Suprapubic skin (tissue), 4 donors: Measurements from ENCODE around the gene HLA-F. TPM values are rescaled to one million over a fixed set of nuclear protein-coding genes. Genes with fewer than 3 reads are reported as not detected.

Experiments
- DNase-seq, 2 donors: peaks; one replicate each; pipeline ENCODE4 v3.0.0-alpha.2; 2019; ENCODE audit warnings: low spot score in 2 of 2
- H3K27ac ChIP-seq: fragments of 200-600 bp; sonication (generic); one replicate; pipeline ENCODE4 v1.5.1; 2019
- H3K27me3 ChIP-seq: fragments of 200-600 bp; sonication (generic); one replicate; pipeline ENCODE4 v1.5.1; 2019
- H3K36me3 ChIP-seq: fragments of 200-600 bp; sonication (generic); one replicate; pipeline ENCODE4 v1.5.1; 2019
- H3K4me1 ChIP-seq: fragments of 200-600 bp; sonication (generic); one replicate; pipeline ENCODE4 v1.5.1; 2019
- H3K4me3 ChIP-seq: fragments of 200-600 bp; sonication (generic); one replicate; pipeline ENCODE4 v1.5.1; 2019; ENCODE audit warnings: mild to moderate bottlenecking
- H3K9me3 ChIP-seq: fragments of 200-600 bp; sonication (generic); one replicate; pipeline ENCODE4 v1.5.1; 2019
- EP300 ChIP-seq: sonication (generic); formaldehyde crosslinking; IDR thresholded peaks from one replicate; pipeline ENCODE4 v1.6.1; 2017; ENCODE audit warnings: antibody characterized with exemption
- POLR2A ChIP-seq, 2 donors: fragments of 450-650 bp; IDR thresholded peaks; one replicate each; pipeline ENCODE4 v1.6.1; 2017; ENCODE audit warnings: antibody characterized with exemption in 2 of 2, mild to moderate bottlenecking in 2 of 2, moderate library complexity in 2 of 2
- POLR2AphosphoS5 ChIP-seq, 3 donors: sonication (generic); formaldehyde crosslinking; IDR thresholded peaks; one replicate each; pipeline ENCODE4 v1.6.1; 2017; ENCODE audit warnings: antibody characterized with exemption in 3 of 3
- WGBS: methylation state at CpG from one replicate; pipeline ENCODE4 v1.1.5; 2018; 5-methylcytosine and 5-hydroxymethylcytosine counted together
- total RNA-seq, 4 donors: library from RNA; depleted of rRNA; stranded (reverse); fragments of >200 nt; gene quantifications; one replicate each; pipeline ENCODE4 v1.1.0, GENCODE V29; 2016
- TF ChIP-seq, protein P1 (sequence below), 2 donors: fragments of 200-600 bp in 1 of 2; fragments of 450-650 bp in 1 of 2; sonication (generic) in 1 of 2; IDR thresholded peaks; one replicate each; pipeline ENCODE4 v1.5.1; 2016 to 2019; ENCODE audit warnings: antibody characterized with exemption in 2 of 2, mild to moderate bottlenecking in 1 of 2, moderate library complexity in 1 of 2

The HLA-F gene
- total RNA-seq, 4 donors from 2014 or later: 25.6 to 162 (median 62.2) TPM

DNA sequence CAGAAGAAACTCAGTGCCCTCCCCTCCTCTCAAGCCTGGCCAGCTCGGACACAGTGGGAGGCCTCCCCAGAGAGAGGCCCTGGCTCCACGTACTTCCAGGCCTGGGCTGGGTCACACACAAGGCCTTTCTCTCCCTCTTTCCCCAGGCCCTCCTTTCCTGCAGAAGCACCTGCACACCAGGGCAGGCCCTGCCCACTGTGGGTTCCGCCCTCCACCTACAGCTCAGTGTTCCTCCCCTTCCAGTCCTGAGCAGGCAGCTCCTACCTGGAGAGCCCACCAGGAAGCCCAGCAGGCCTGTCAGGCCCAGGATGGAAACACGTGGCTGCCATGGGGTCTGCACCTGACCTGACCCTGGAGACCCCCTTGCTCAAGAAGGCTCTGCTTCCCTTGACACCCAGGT lies 18.9 kb downstream of the HLA-F start:
- 72% methylated on average over 3 of the region's 4 CpGs for WGBS
- no peak for DNase-seq

GRCh38 chr6:29743025-29743424 lies 19.8 kb downstream of the HLA-F start:
- H3K9me3 ChIP-seq: no peaks in the 10 kb centered on the region
- peaks cover 5% of the 10 kb centered on the region for H3K4me1 ChIP-seq
- no peak overlapping the region for H3K4me3 ChIP-seq
- H3K27ac ChIP-seq: no peak overlapping the region
- TF ChIP-seq POLR2AphosphoS5 (IDR thresholded peaks at IDR 0.05) (no peak), EP300 (no peak)
- 89% methylated on average over 1 of the region's 1 CpG for WGBS
- DNase-seq: no peak
- no peaks in the 10 kb centered on the region for H3K27me3 ChIP-seq
- no peaks in the 10 kb centered on the region for H3K36me3 ChIP-seq

More for the DNA sequence above, 18.9 kb downstream of the HLA-F start:
- Histone ChIP-seq H3K4me1 (no peaks in the 10 kb centered on the region), H3K36me3 (no peaks in the 10 kb centered on the region), H3K27ac (no peak overlapping the region), H3K27me3 (no peaks in the 10 kb centered on the region), H3K9me3 (no peaks in the 10 kb centered on the region), H3K4me3 (no peak overlapping the region)
- TF ChIP-seq EP300: no peak

DNA sequence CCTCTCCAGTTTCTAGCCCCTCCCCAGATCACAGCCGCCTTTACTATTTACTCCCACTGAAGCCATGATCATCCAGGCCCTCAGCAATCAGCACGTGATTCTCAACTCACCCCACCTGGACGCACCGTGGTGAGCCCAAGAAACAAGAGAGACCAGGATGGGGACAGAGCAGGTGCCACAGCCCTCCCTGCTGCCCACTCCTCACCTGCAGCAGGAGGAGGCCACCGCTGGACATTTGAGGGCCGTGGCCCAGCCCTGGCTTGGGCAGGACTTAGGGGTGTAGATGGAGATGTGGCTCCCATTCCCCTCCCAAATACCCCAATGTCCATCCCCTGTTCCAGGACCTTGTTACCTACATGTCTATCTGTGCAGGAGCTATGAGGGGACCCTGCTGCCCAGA lies 20.3 kb downstream of the HLA-F start:
- TF ChIP-seq, protein P1, sequence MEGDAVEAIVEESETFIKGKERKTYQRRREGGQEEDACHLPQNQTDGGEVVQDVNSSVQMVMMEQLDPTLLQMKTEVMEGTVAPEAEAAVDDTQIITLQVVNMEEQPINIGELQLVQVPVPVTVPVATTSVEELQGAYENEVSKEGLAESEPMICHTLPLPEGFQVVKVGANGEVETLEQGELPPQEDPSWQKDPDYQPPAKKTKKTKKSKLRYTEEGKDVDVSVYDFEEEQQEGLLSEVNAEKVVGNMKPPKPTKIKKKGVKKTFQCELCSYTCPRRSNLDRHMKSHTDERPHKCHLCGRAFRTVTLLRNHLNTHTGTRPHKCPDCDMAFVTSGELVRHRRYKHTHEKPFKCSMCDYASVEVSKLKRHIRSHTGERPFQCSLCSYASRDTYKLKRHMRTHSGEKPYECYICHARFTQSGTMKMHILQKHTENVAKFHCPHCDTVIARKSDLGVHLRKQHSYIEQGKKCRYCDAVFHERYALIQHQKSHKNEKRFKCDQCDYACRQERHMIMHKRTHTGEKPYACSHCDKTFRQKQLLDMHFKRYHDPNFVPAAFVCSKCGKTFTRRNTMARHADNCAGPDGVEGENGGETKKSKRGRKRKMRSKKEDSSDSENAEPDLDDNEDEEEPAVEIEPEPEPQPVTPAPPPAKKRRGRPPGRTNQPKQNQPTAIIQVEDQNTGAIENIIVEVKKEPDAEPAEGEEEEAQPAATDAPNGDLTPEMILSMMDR (IDR thresholded peaks at IDR 0.05): no peak
- TF ChIP-seq POLR2AphosphoS5 (IDR thresholded peaks at IDR 0.05) (no peak), POLR2A (IDR thresholded peaks at IDR 0.05) (no peak), EP300 (no peak)
- Histone ChIP-seq H3K27me3 (no peaks in the 10 kb centered on the region), H3K4me1 (peaks cover 9% of the 10 kb centered on the region), H3K4me3 (no peak overlapping the region), H3K36me3 (no peaks in the 10 kb centered on the region), H3K27ac (no peak overlapping the region), H3K9me3 (no peaks in the 10 kb centered on the region)
- no peak for DNase-seq
- WGBS: 96% methylated on average over 6 of the region's 6 CpGs

DNA sequence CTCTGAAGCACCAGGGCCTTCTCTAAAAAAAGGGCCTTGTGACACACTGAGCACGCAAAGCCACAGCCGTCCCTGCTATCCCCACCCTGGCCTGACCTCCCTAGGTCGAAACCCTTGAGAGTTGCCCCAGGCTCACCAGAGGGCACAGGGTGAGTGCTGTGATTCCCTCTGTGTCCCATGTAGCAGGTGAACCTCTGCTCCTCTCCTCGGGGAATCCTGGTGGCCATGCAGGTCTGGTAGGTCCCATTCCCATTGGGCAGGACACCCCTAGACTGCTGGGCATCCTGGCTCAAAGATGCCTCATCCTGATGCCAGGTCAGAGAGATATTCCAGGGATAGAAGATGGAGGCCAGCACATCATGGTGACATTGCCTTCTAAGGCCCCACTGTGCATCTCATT lies 20.9 kb downstream of the HLA-F start:
- Histone ChIP-seq H3K27ac (no peak overlapping the region), H3K36me3 (no peaks in the 10 kb centered on the region), H3K27me3 (no peaks in the 10 kb centered on the region), H3K9me3 (no peaks in the 10 kb centered on the region), H3K4me3 (no peak overlapping the region), H3K4me1 (peaks cover 10% of the 10 kb centered on the region)
- 89% methylated on average over 3 of the region's 4 CpGs for WGBS
- no peak for TF ChIP-seq POLR2AphosphoS5 (IDR thresholded peaks at IDR 0.05)
- no peak for DNase-seq

DNA sequence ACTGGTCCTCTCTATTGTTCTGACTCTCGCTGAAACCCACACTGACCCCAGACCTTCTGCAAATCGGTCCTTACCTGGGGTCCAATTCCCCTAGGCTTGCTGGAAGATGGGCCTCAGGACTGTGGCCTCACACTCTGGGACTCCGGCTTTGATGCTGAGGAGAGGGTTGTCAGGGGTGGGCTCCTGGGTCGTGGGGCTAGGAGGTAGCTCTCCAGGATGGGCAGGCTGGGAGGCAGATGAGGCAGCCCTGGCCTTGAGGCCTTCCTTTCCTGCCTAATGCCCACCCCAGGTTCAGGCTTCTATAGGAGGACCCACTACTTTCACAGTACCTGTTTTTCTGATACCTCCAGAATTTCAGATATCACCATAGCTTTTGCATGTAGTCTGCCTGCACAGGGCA lies 21.4 kb downstream of the HLA-F start:
- H3K4me1 ChIP-seq: peaks cover 14% of the 10 kb centered on the region
- H3K27me3 ChIP-seq: no peaks in the 10 kb centered on the region
- H3K27ac ChIP-seq: no peak overlapping the region
- no peaks in the 10 kb centered on the region for H3K9me3 ChIP-seq
- H3K36me3 ChIP-seq: no peaks in the 10 kb centered on the region
- no peak for DNase-seq
- 100% methylated on average over 2 of the region's 4 CpGs for WGBS
- TF ChIP-seq, protein P1 (IDR thresholded peaks at IDR 0.05): no peak
- no peak for TF ChIP-seq POLR2AphosphoS5 (IDR thresholded peaks at IDR 0.05)
- TF ChIP-seq EP300: no peak
- no peak for TF ChIP-seq POLR2A (IDR thresholded peaks at IDR 0.05)
- H3K4me3 ChIP-seq: no peak overlapping the region

DNA sequence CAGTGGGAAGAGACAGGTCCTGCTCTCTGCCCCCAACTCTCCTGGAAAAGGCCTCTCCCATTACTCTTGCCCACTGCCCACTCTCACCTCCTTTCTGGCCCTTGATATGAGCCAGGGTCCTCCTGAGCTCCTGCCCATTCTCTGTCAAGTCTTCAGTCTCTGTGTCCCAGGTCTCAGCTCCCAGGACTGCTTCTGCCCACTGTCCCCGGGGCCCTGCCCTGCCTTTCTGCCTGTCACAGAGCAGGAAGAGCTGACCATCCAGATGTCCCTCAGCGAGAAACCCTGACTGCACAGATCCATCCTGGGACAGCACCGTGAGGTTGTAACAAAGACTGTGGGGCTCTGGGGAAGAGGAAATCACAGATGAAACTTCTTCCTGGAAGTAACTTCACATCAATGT lies 22.2 kb downstream of the HLA-F start:
- WGBS: 67% methylated on average over 3 of the region's 3 CpGs
- TF ChIP-seq, protein P1 (IDR thresholded peaks at IDR 0.05): no peak
- no peak for TF ChIP-seq EP300
- TF ChIP-seq POLR2AphosphoS5 (IDR thresholded peaks at IDR 0.05): no peak
- no peak for TF ChIP-seq POLR2A (IDR thresholded peaks at IDR 0.05)

DNA sequence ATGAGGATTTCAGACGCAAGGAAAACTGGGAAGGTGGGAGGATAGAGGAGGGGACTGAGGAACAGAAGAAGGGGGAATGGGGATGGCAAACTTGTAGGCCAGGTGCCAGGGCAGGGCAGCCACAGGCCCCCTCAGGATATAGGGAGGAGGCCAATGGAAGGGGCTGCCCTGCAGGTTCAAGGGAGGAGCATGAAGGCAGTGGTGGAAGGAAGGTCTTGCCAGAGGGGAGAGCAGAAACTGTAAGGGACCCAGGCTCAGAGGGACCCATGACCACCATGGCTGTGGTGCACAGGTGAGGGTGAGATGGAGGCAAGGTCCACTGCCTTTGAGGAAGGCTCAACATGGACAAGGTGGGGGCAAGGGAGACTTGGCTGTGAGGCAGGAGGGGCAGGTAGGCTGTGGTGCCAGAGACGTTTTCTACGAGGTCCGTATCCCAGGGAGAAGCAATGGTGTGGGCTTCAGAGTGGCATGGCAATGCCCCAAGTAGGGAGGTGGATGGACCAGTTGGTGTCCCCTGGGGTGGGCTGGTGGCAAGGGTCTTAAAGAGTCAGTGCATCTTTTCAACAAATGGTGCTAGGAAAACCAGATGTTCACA lies 22.7 kb downstream of the HLA-F start:
- Histone ChIP-seq H3K27ac (no peak overlapping the region), H3K36me3 (no peaks in the 10 kb centered on the region), H3K9me3 (no peaks in the 10 kb centered on the region), H3K27me3 (no peaks in the 10 kb centered on the region), H3K4me3 (no peak overlapping the region), H3K4me1 (peaks cover 19% of the 10 kb centered on the region)
- no peak for TF ChIP-seq EP300
- TF ChIP-seq, protein P1 (IDR thresholded peaks at IDR 0.05): no peak
- no peak for TF ChIP-seq POLR2A (IDR thresholded peaks at IDR 0.05)
- no peak for TF ChIP-seq POLR2AphosphoS5 (IDR thresholded peaks at IDR 0.05)
- DNase-seq: peak in 1 of 2 donors; percentile 50
- 85% methylated on average over 4 of the region's 4 CpGs for WGBS

More for the DNA sequence above, 22.2 kb downstream of the HLA-F start:
- H3K4me3 ChIP-seq: no peak overlapping the region
- H3K27me3 ChIP-seq: no peaks in the 10 kb centered on the region
- no peaks in the 10 kb centered on the region for H3K36me3 ChIP-seq
- H3K4me1 ChIP-seq: peaks cover 19% of the 10 kb centered on the region
- H3K27ac ChIP-seq: no peak overlapping the region
- no peak for DNase-seq
- H3K9me3 ChIP-seq: no peaks in the 10 kb centered on the region
